ENCODE measurements around the gene CYTH2.

GRCh38 chr19:48520134-48520533 lies 51.0 kb downstream of the CYTH2 start:
- TF ChIP-seq POLR2AphosphoS5 (IDR thresholded peaks at IDR 0.05; ENCODE audit: low read depth, low read length) (no peak), YY1 (IDR thresholded peaks at IDR 0.05; ENCODE audit: low read depth) (no peak), CHD2 (IDR thresholded peaks at IDR 0.05; ENCODE audit: low read length, partially characterized antibody) (no peak), EZH2phosphoT487 (IDR thresholded peaks at IDR 0.05; ENCODE audit: borderline replicate concordance, low read depth) (no peak), MXI1 (IDR thresholded peaks at IDR 0.05; ENCODE audit: low read depth, low read length) (no peak), FOXM1 (IDR thresholded peaks at IDR 0.05; ENCODE audit: low read depth) (no peak), TCF12 (IDR thresholded peaks at IDR 0.05) (no peak), SIN3A (IDR thresholded peaks at IDR 0.05; ENCODE audit: borderline replicate concordance, low read depth, low read length) (no peak), TAF1 (IDR thresholded peaks at IDR 0.05; ENCODE audit: borderline replicate concordance, low read depth, low read length) (no peak), RCOR1 (IDR thresholded peaks at IDR 0.05; ENCODE audit: low read length) (no peak)
- TF ChIP-seq, protein P1, sequence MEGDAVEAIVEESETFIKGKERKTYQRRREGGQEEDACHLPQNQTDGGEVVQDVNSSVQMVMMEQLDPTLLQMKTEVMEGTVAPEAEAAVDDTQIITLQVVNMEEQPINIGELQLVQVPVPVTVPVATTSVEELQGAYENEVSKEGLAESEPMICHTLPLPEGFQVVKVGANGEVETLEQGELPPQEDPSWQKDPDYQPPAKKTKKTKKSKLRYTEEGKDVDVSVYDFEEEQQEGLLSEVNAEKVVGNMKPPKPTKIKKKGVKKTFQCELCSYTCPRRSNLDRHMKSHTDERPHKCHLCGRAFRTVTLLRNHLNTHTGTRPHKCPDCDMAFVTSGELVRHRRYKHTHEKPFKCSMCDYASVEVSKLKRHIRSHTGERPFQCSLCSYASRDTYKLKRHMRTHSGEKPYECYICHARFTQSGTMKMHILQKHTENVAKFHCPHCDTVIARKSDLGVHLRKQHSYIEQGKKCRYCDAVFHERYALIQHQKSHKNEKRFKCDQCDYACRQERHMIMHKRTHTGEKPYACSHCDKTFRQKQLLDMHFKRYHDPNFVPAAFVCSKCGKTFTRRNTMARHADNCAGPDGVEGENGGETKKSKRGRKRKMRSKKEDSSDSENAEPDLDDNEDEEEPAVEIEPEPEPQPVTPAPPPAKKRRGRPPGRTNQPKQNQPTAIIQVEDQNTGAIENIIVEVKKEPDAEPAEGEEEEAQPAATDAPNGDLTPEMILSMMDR (IDR thresholded peaks at IDR 0.05): no peak
- TF ChIP-seq, protein P2, sequence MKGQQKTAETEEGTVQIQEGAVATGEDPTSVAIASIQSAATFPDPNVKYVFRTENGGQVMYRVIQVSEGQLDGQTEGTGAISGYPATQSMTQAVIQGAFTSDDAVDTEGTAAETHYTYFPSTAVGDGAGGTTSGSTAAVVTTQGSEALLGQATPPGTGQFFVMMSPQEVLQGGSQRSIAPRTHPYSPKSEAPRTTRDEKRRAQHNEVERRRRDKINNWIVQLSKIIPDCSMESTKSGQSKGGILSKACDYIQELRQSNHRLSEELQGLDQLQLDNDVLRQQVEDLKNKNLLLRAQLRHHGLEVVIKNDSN (IDR thresholded peaks at IDR 0.05; ENCODE audit: borderline replicate concordance, low read depth): no peak
- TF ChIP-seq, protein P3, sequence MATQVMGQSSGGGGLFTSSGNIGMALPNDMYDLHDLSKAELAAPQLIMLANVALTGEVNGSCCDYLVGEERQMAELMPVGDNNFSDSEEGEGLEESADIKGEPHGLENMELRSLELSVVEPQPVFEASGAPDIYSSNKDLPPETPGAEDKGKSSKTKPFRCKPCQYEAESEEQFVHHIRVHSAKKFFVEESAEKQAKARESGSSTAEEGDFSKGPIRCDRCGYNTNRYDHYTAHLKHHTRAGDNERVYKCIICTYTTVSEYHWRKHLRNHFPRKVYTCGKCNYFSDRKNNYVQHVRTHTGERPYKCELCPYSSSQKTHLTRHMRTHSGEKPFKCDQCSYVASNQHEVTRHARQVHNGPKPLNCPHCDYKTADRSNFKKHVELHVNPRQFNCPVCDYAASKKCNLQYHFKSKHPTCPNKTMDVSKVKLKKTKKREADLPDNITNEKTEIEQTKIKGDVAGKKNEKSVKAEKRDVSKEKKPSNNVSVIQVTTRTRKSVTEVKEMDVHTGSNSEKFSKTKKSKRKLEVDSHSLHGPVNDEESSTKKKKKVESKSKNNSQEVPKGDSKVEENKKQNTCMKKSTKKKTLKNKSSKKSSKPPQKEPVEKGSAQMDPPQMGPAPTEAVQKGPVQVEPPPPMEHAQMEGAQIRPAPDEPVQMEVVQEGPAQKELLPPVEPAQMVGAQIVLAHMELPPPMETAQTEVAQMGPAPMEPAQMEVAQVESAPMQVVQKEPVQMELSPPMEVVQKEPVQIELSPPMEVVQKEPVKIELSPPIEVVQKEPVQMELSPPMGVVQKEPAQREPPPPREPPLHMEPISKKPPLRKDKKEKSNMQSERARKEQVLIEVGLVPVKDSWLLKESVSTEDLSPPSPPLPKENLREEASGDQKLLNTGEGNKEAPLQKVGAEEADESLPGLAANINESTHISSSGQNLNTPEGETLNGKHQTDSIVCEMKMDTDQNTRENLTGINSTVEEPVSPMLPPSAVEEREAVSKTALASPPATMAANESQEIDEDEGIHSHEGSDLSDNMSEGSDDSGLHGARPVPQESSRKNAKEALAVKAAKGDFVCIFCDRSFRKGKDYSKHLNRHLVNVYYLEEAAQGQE (IDR thresholded peaks at IDR 0.05; ENCODE audit: low read depth, low read length): no peak

All from SK-N-SH (cell line).